Measurements from ENCODE around the gene TEDC1.

Gene TEDC1

DNA sequence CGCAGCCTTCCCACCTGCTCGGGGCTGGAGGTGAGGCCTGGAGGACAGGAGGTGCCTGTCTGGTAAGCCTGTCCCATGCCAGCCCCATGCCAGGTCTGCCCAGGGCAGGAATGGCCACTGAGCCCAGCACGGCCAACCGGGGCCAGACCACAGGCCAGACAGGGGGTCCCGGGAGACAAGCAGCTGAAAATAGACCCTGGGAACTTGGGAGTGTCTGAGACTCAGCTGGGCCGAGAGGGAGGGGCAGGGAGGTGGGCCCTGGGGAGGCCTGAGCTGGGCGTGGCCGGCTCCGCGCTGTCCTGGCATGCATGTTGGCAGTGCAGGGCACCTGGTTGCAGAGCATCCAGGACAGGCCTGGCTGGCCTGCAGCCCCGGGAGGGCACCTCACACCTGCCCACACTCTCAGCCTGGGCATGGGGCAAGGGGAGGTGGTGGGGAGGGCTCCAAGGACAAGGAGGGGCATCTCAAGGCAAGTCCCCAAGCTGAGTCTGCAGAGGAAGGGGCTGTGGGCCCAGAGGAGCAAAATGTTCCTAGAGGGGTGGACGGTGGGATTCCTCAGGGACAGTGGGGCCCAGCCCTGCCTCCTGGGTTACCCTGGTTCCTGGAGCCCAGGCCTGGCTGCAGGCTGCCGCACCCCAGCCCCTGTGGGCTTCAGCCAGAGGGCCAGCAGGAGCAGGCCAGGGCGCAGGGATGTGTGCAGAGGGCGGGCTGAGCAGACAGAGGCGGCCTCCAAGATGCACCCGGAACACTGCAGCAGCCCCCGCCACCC, 7.6 kb upstream of the TEDC1 start:
- FAIRE-seq: no peak
- TF ChIP-seq POLR2AphosphoS5 (IDR thresholded peaks at IDR 0.05; ENCODE audit: low read depth, low read length) (no peak), POLR2A (IDR thresholded peaks at IDR 0.05; ENCODE audit: low read depth, low read length) (no peak), TAF1 (IDR thresholded peaks at IDR 0.05; ENCODE audit: borderline replicate concordance, low read depth, low read length) (no peak)
- no peak for DNase-seq (ENCODE audit: insufficient read length)

- no peak for FAIRE-seq
- no peak for DNase-seq (ENCODE audit: insufficient read length)
- TF ChIP-seq POLR2A (IDR thresholded peaks at IDR 0.05; ENCODE audit: low read depth, low read length): no peak
- no peak for TF ChIP-seq POLR2AphosphoS5 (IDR thresholded peaks at IDR 0.05; ENCODE audit: low read depth, low read length)
- TF ChIP-seq TAF1 (IDR thresholded peaks at IDR 0.05; ENCODE audit: borderline replicate concordance, low read depth, low read length): no peak
Measured at GRCh38 chr14:105484069-105484996, 6.7 kb upstream of the TEDC1 start.

DNA sequence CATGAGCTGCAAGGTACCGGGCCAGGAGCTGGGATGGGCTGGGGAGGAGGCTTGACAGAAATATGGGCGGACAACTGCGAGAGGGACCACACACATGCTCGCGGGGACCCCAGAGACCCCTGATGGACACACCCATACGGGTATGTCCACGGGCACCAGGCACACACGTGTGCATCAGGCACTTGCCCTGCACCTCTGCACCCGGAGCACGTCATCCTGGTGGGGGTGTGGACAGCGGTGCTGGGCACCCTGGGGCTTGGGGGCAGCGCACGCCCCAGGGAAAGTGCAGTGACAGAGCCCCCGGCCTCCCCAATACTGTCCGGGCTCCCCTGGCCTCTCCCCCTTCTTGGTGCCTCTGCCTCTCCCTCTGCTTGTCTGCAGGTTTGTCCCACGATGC, 6.1 kb upstream of the TEDC1 start:
- DNase-seq (ENCODE audit: insufficient read length): no peak
- FAIRE-seq: no peak
- TF ChIP-seq TAF1 (IDR thresholded peaks at IDR 0.05; ENCODE audit: borderline replicate concordance, low read depth, low read length) (no peak), POLR2AphosphoS5 (IDR thresholded peaks at IDR 0.05; ENCODE audit: low read depth, low read length) (no peak)

DNA sequence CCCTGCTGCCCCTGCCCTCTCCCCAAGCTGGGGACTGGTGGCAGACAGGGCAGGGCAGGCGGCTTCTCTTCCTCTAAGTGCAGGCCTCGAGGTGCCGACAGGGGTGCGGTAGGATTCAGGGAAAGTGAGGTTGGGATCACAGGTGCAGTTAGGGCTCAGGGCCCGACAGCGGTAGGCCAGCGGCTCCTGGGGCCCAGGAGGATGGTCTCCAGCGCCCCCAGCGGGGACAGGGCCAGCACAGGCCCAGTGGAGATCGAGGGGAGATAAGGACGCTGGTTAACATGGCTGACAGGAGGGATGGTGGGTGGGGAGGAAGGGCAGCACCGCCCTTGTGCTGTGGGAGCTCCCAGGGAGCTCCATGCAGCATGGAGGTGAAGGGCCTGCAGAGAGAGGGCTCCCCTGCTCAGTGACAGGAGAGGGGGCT, 5.3 kb upstream of the TEDC1 start:
- DNase-seq (ENCODE audit: insufficient read length) (no peak), FAIRE-seq (peak; percentile 76)
- TF ChIP-seq POLR2A (IDR thresholded peaks at IDR 0.05; ENCODE audit: low read depth, low read length) (no peak), POLR2AphosphoS5 (IDR thresholded peaks at IDR 0.05; ENCODE audit: low read depth, low read length) (no peak), TAF1 (IDR thresholded peaks at IDR 0.05; ENCODE audit: borderline replicate concordance, low read depth, low read length) (no peak)

DNA sequence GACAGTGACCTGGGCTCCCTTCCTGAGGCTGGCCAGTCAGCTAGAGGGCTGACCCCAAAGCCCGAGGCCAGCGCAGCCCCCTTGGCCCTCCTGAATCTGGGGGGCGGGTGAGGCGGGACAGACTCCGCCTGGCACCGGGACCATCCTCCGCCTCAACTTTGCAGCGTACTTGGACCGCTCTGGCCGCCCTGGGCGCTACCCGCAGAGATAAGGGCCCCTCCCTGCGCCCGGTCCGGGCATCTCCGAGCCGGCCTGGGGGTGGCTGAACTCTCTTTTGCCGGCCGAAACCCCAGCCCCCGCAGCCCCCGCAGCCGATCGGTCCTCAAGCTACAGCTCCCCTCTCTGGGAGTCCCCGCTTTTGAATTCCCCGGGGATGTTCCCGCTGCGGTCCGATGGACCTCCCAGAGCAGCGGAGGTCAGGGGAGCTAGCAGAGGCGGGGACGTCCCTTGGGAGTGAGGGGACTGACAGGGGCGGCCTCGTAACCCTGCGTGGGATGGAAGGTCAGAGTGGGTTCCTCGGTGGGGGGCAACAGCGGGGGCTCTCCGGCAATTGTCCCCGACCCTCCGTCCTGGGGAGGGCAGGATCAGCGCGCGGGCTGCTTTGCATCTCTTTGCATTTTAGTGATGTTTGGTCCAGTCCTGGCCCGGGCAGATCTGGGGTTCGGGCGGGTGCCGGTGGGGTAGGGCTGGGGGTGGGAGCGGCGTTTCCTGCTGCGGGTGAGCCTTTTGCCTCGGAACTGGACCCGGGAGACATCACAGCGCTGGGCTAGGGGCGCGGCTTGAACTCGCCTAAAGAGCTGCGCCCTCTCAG, 4.7 kb upstream of the TEDC1 start, which contains the start of gene CRIP1:
Gene CRIP1 (plus strand): TSS at position 724 of the 811 bp plus-strand sequence. CDS start 374 bp downstream, outside the sequence.
- FAIRE-seq: peak; percentile 87
- TF ChIP-seq TAF1 (IDR thresholded peaks at IDR 0.05; ENCODE audit: borderline replicate concordance, low read depth, low read length) (no peak), POLR2AphosphoS5 (IDR thresholded peaks at IDR 0.05; ENCODE audit: low read depth, low read length) (no peak), POLR2A (IDR thresholded peaks at IDR 0.05; ENCODE audit: low read depth, low read length) (no peak)
- DNase-seq (ENCODE audit: insufficient read length): no peak

DNA sequence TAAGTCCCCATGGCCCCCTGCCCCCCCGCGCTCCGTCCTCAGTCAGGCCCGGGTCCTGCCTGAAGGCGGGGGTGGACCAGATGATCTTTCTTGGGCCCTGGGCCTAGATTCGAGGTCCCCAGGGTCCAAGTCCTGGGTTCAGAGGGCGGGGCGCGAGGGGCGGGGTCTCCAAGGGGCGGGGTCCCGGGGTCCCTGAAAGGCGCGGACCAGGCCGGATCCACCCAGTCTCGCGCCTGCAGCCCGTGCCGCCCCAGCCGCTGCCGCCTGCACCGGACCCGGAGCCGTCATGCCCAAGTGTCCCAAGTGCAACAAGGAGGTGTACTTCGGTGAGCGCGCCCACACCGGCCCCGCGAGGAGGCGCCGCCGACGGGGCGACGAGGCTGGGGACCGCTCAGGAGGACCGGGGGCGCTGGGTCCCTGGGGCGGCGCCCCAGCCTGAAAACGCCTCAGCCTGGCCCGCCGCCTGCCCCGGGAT, 4.0 kb upstream of the TEDC1 start:
- peak; percentile 61; the same call in 1 of the 2 replicates for TF ChIP-seq POLR2A (IDR thresholded peaks at IDR 0.05; ENCODE audit: low read depth, low read length)
- TF ChIP-seq TAF1 (IDR thresholded peaks at IDR 0.05; ENCODE audit: borderline replicate concordance, low read depth, low read length): no peak
- FAIRE-seq: no peak
- no peak for DNase-seq (ENCODE audit: insufficient read length)

- no peak; the same call in 1 of the 2 replicates for TF ChIP-seq POLR2AphosphoS5 (IDR thresholded peaks at IDR 0.05; ENCODE audit: low read depth, low read length)
- TF ChIP-seq TAF1 (IDR thresholded peaks at IDR 0.05; ENCODE audit: borderline replicate concordance, low read depth, low read length): no peak
- TF ChIP-seq POLR2A (IDR thresholded peaks at IDR 0.05; ENCODE audit: low read depth, low read length): no peak
- FAIRE-seq (peak; percentile 64), DNase-seq (ENCODE audit: insufficient read length) (no peak)
Measured at GRCh38 chr14:105487449-105487985, 3.5 kb upstream of the TEDC1 start.

GRCh38 chr14:105487986-105488777, 2.9 kb upstream of the TEDC1 start:
- FAIRE-seq (peak; percentile 67), DNase-seq (ENCODE audit: insufficient read length) (no peak)
- TF ChIP-seq TAF1 (IDR thresholded peaks at IDR 0.05; ENCODE audit: borderline replicate concordance, low read depth, low read length) (no peak), POLR2A (IDR thresholded peaks at IDR 0.05; ENCODE audit: low read depth, low read length) (no peak), POLR2AphosphoS5 (IDR thresholded peaks at IDR 0.05; ENCODE audit: low read depth, low read length) (no peak)

DNA sequence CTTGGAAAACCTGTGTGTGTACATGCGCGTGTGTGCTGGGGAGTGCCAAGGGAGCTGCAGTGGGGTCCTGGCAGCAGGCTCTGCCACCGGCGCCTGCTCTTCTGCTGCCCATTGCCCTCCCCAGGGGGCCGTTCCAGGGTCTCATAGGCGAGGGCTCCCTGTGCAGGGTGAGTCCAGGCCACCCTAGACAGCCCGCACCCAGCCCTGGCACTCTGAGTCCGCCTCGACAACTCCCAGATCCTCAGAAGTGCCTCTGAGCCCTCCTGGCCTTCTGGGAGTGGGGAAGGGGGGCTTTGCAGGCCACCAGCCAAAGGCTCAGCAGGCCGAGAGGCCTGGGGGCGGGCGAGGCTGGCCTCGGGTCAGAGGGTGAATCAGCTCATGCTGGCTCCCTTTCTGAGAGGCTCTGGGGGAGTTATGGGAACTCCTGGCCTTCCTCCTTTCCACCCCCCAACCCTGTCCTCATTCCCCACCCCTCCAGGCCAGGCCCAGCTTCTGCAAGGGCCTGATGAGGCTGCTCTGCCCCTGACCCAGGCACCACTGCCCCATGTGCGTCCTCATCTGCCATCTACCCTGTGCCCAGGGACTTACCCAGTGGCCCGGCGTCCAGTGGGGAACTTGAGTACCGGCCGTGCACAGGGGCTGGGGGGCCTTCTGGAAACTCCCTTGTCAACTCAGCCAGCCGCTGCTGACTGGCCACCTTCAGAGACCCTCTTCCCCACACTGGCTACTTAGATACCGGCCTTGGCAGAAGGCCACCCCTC, 2.1 kb upstream of the TEDC1 start:
- TF ChIP-seq POLR2A (IDR thresholded peaks at IDR 0.05; ENCODE audit: low read depth, low read length) (no peak), TAF1 (IDR thresholded peaks at IDR 0.05; ENCODE audit: borderline replicate concordance, low read depth, low read length) (no peak), POLR2AphosphoS5 (IDR thresholded peaks at IDR 0.05; ENCODE audit: low read depth, low read length) (no peak)
- no peak for DNase-seq (ENCODE audit: insufficient read length)
- no peak for FAIRE-seq
